Lower leg skin (tissue), 3 donors: Measurements from ENCODE around the gene FCMR.

Source experiments
- POLR2A ChIP-seq, 2 donors: fragments of 450-650 bp; IDR thresholded peaks; one replicate each; pipeline ENCODE4 v1.6.1; 2016 to 2017; ENCODE audit warnings: antibody characterized with exemption in 2 of 2, mild to moderate bottlenecking in 1 of 2, moderate library complexity in 1 of 2
- TF ChIP-seq, protein P1 (sequence below), 3 donors: fragments of 450-650 bp; IDR thresholded peaks; one replicate each; pipeline ENCODE4 v1.5.1; 2016; ENCODE audit warnings: antibody characterized with exemption in 3 of 3, mild to moderate bottlenecking in 3 of 3, moderate library complexity in 2 of 3

DNA sequence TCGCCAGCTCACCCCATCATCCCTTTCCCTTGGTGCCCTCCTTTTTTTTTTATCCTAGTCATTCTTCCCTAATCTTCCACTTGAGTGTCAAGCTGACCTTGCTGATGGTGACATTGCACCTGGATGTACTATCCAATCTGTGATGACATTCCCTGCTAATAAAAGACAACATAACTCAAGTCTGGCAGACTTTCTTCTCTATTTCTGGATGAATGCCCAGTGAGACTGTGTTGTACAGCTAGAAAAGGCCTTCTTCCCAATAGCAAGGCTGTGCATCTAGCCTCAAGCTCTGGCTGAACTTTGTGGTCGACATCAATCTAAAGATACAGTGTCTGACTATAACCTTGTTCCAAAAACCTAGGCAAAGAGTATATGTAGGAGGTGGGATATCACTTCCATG, 18.1 kb downstream of the FCMR start:
- TF ChIP-seq, protein P1, sequence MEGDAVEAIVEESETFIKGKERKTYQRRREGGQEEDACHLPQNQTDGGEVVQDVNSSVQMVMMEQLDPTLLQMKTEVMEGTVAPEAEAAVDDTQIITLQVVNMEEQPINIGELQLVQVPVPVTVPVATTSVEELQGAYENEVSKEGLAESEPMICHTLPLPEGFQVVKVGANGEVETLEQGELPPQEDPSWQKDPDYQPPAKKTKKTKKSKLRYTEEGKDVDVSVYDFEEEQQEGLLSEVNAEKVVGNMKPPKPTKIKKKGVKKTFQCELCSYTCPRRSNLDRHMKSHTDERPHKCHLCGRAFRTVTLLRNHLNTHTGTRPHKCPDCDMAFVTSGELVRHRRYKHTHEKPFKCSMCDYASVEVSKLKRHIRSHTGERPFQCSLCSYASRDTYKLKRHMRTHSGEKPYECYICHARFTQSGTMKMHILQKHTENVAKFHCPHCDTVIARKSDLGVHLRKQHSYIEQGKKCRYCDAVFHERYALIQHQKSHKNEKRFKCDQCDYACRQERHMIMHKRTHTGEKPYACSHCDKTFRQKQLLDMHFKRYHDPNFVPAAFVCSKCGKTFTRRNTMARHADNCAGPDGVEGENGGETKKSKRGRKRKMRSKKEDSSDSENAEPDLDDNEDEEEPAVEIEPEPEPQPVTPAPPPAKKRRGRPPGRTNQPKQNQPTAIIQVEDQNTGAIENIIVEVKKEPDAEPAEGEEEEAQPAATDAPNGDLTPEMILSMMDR (IDR thresholded peaks at IDR 0.05) = no peak
- no peak for TF ChIP-seq POLR2A (IDR thresholded peaks at IDR 0.05)
